ENCODE data around the gene MGA.
"Not testable (repeated sequence)": the region's sequence is repeated elsewhere in the genome, so short reads cannot be mapped to it uniquely, and the experiment has no call there.

MGA gene

DNA sequence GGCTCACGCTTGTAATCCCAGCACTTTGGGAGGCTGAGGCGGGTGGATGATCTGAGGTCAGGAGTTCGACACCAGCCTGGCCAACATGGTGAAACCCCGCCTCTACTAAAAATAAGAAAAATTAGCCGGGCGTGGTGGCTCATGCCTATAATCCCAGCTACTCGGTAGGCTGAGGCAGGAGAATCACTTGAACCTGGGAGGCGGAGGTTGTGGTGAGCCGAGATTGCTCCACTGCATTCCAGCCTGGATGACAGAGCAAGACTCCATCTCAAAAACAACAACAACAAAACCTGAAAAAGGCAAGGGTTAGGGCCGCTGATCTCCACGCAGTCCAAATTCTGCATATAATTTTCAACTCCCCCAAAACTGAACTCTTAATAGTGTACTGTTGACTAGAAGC lies 67.9 kb downstream of the MGA start:
- not testable (repeated sequence) for DNase-seq

DNA sequence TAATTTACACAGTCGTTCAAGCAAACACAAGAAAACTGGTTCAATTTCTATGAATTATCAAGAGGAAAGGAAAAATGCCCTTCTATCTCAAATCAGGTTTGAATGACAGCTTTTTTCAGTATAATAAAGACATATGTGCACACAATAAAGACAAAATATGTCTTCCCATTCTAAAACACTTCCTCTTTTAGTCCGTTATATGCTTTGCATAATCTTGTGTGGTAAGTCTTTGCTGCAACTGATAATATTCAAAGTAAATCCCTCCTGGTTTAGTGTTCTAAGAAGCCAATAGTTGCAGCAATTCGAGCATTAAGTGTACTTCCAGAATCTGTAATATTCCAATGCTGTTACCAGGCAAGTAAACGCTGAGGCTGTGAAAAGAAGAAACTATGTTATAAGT lies 70.3 kb downstream of the MGA start:
- DNase-seq, result no peak

DNA sequence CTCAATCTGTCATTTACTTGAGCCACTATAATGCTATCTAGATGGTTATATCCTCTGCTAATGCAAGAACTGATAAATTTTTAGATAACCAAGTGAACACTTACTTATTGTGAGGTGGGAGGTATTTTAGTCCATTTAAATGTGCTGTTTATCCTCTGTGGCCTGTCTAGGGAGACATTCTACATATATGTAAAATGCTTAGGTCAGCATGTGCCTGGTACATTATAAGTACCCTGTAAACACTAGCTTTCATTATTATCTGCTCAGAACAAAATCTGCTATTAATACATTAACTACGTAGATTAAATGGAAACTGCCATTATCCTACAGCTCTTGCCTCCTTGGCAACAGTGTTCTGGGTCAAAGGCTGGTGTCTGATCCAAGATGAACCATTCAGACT lies 72.3 kb downstream of the MGA start:
- DNase-seq, result no peak

DNA sequence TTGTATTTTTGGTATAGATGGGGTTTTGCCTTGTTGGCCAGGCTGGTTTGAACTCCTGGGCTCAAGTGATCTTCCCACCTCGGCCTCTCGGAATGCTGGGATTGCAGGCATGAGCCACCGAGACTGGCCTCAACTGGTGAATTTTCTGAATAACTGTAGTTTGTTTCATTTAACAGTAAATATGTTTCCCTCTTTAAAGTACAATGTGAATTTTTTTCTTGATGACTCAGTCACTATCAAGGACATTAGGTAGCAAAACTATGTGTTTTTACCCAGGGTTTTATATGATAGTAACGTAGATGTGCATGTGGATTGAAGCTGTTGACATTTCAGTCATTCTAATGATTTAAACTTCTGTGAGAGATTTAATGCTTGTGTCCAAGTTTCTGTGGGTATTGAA lies 73.9 kb downstream of the MGA start:
- no peak for DNase-seq

DNA sequence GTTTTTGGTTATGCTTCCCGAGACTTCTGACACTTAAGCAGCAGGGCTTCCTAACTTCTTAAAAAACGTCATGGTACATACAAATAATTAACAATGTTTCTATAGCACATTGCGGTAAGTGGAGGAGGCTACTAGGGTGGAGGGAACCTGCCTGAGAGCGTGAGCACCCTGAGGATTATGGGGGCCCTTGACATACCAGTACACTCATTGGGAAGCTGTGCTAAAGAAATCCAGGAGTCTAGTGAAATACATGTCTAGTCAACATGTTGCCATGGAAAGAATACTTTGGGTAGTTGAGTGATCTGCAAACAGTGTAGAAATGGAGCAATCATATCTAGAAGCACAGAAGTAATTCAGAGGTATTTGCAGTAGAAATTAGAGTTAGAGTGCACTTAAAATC lies 74.8 kb downstream of the MGA start:
- no peak for DNase-seq

DNA sequence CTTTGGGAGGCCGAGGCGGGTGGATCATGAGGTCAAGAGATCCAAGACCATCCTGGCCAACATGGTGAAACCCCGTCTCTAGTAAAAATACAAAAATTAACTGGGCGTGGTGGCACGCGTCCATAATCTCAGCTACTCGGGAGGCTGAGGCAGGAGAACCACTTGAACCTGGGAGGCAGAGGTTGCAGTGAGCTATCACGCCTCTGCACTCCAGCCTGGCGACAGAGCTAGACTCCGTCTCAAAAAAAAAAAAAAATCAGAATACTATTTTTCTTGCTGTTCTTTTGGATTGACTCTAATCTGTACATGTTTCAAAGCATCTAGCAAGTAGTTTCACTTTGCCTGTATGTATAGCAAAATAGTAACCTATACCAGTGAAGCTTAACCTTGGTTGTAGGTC lies 75.3 kb downstream of the MGA start:
- not testable (repeated sequence) for DNase-seq

DNA sequence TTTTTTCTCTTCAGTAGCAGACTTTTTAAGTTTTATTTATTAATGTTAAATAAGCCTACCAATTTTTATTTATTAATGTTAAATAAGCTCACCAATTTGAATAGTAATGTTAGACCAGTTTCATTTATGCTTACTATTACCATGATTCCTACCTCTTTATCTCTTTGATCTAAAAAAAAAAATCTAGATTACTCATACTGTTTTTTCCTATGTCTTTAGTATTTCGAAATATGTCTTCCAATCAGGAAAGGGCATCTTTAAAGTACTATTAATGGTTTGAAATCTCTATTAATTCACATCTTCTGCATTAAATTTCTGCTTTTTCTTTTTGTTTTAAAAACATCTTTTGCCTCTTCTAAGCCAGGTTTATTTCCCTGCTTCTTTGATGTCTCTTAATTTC lies 86.6 kb downstream of the MGA start:
- no peak for DNase-seq

DNA sequence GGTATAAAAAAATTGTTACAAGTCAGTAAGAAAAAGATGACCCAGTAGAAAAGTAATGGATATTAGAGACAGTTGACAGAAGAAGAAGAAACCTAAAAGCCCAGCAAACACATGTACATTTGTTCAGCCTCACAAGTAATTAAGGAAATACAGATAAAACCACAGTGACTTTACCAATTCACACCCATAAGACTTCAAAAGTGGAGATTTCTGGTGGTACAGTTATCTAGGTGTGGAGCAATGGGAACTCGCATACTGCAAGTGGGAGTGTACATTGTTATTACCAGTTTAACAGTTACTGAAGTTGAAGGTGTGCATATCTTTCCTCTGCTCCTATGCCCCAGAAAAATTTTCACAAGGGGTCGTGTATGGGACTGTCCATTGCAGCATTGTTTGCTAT lies 96.0 kb downstream of the MGA start:
- DNase-seq, result no peak

DNA sequence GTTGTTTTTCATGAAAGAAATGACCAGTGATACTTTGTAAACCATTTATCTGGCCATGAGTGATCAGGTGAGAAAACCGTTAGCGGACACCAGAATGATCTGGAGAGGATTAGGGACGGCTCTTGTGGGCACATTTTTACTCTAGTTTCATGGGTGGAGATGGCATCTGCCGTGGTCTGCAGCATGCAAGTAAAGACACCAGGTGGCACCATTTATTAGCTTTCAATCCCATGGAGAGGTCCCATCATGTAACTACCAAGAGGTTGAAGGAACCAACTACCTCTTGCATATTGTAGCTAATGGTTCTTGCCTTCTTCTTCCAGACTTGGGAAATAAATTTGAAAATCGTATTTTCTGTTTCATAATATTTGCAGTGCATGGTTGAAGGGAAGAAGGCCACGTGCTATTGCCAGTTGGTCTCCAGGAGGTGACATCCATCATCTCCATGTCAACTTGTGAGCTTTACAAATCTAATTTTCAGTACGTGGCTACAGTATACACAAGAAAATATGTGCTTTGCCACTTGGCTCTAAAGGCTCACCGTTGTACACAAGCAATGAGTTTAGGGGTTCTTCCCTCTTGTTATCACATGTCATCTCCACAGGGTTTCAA lies 112.6 kb downstream of the MGA start:
- DNase-seq, result peak; percentile 27

DNA sequence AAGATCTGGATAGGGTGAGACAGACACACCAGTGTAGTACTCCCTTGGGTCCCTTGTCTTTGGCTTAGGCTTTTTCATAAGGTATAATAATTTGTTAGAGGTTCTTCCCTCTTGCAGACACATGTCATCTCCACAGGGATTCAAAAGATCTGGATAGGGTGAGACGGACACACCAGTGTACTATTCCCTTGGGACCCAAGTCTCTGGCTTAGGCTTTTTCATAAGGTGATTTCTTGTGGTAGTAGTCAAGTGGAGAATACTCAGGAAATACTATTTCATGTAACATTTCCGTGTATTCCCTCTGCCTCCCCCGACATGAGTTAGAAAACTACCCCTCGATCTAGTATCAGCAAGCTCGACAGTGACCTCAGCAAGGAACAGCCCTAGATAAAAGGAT lies 113.1 kb downstream of the MGA start:
- DNase-seq, result no peak

DNA sequence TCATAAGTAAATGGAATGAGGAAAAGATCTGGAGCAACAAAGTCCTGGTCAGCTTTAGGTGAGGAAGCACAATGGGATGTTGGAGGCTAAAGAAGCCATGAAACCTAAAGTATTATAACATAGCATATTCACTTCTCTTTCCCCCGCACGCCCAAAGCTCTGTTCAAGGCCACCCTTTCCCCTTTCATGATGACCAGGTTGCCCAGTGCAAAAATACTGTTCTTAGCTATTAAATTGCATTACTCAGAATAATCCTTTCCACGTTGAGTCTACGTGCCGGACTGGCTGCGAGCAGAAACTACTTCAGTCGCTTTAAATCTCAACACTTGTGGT lies 113.5 kb downstream of the MGA start:
- no peak for DNase-seq

DNA sequence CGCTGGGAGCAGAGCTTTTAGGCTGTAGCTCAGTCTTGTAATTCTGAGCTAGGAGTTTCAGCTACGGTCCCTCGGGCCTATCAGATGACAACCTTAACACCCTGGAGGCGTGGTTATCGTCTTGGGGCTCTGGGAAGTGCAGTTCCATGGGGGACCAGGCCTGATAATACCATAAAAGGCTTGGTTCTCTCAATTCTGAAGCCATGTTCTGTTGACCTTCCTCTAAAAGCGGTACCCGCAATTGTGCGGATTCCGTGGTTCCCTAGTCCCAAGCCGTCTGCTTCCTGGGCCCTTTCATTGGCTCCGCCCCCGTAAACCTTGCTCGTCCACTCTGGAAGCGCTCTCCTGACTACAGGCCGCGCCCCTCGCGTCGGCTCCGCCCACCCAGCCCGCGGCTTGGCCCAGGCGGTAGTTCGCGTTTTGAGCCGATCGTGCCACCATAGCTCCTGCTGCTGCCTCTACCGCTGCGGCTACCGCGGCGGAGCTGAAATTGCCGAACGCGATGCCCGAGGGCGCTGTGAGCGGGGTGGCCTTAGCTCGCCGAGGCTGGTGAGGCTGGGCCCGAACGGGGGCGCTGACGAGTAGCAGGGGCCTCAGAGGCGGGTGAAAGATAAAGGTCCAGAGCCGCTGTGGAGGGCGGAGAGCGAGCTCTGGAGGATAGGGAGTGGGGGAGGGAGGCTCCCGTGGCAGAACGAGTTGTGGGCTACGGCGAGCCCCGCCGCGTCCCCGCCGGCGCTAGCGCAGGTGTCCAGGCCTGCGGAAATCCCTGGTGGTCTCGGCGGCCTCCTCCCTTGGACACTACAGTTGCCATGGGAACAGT lies 114.1 kb downstream of the MGA start, which contains the start of gene MAPKBP1:
TSS of gene MAPKBP1 (plus strand) at position 423 of the 820 bp plus-strand sequence. CDS start 792 bp downstream, outside the sequence.
- DNase-seq, result peak; percentile 95

DNA sequence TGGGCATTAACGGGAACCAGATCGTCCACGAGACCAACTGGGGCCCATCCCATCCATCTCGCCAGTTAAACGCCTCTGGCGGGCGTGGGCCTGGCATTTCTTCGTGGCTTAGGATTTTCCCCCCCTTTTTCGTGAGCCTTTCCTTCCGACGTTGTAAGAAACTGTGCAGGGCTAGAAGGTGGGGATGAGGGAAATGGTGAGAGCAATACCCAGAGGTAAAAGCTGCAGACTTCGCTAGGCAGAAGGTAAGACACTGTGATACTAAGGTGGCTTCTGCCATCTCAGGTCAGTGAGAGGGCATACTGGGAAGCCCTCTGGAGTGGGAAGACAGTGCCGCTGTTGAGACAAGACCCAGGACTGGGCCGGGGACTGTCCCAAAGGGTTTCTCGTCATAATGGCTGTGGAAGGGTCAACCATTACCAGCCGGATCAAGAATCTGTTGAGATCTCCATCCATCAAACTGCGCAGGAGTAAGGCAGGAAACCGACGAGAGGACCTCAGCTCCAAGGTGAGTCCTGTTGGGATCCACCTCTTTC lies 114.7 kb downstream of the MGA start:
- DNase-seq, result no peak

DNA sequence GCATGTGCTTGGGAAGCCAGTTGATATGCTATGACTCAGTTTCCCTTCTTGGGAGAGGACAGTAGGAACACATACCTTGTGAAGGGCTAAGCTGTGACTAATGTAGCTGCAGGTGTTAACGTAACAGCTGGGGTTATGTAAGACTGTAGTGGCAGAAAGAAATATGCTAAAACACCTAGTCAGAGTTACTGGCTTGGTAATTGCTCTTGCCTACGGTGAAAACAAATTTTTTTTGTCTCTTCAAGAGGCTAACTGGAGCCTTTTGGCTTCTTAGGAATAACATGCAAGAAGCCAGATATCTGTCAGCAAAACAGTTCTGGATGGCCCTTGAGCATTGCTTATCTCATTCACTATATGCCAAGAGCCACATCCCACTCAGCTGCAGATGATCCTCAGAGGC lies 115.4 kb downstream of the MGA start:
- DNase-seq, result no peak

DNA sequence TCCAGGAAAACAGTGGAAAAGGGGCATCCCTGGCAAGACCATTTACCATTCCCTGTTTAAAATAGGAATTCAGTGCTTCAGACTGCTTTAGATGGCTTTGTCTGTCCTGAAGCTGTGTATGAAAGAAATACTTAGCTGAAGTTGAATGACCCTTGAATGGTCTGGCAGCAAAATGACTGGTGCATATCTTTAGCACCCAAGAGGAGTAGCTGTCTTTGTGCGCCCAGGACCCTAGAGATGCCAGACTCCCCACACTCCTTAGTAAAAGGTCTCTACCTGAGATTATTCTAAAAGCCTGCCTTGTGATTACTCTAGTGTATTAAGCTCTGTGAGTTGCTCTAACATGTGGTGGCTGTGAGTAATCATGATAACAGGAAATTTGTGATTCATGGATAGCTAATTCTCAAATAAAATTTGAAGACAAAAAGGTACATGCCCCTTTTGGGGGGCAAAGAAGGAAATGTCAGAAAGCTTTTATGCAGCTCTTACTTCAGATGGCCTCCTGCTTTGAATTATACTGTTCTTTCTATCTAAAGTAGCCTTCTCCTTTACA lies 117.3 kb downstream of the MGA start:
- no peak for DNase-seq

DNA sequence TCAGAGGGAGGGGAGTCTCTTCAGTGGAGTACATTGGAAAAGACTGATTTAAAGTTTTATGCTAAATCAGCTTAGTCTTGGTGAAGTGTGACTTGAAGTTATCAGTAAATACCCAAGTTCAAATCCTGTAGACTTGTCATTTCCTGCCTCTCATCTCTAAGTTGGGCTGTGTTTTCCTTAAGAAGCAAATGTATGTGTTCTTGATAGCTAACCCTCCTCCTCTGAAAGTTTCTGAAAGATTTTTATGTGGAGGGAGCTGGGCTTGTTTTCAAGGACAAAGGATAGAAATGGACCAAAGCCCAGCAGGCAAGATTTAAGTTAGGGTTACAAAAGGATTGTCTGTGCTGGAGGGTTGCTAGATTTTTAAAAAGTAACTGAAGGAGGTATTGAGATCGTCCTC lies 118.3 kb downstream of the MGA start:
- DNase-seq, result no peak

DNA sequence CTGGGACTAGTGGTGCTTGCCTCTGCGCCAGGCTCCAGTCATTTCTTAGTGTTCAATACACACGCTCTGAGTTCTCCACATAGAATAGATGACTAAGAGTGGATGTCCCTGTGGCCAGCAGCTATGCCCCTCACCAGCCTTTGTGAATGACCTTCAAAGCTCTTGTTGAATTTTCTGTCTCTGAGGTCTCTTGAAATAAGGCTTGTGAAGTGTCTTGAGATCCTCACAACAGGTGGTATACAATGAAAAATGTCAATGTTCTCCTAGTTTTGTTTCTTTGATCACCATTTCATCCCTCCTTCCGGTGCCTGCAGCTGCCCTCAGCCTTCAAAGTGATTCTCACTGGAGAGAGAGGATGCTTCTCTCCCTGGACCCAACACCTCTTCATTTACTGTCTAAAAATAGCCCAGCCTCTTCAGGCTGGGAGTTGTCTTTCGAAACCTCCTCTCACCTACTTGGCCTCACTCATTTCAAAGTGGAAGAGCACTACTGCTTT lies 119.5 kb downstream of the MGA start:
- DNase-seq, result no peak

DNA sequence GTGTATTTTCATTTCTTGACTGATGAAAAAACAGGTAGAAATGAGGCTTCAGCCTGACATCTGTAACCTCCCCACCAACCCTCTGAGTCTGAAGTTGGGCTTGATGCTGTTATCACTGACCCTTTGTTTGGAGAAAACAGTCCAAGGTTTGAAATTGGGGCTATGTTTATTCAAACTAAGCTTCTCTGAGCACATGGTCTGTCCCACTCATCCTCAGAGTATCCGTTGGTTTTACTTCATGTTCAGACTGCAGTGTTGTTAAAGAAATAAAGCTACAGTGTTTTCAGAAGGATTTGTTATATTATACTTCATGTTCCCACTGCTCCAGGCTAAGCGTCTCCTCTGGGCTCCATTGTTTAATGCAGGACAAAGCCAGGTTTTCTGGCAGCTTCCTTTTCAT lies 120.1 kb downstream of the MGA start:
- DNase-seq, result no peak

DNA sequence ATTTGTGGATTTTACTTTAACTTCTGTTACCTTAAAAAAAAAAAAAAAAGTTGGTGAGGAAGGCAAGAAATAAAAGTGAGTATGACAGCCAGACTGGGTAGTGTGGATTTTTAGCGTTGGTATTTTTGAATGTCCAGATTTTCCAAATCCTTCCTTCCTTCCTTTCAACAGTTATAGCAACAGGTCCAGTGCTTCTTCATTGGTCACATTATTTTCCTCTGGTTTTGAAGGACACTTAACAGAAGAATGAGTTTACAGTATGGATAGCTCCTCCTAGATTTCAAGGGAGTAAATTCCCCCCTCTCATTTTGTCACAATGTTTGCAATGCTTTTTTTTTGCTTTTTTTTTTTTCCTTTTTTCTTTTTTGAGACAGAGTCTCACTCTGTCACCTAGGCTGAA lies 120.5 kb downstream of the MGA start:
- DNase-seq, result no peak

DNA sequence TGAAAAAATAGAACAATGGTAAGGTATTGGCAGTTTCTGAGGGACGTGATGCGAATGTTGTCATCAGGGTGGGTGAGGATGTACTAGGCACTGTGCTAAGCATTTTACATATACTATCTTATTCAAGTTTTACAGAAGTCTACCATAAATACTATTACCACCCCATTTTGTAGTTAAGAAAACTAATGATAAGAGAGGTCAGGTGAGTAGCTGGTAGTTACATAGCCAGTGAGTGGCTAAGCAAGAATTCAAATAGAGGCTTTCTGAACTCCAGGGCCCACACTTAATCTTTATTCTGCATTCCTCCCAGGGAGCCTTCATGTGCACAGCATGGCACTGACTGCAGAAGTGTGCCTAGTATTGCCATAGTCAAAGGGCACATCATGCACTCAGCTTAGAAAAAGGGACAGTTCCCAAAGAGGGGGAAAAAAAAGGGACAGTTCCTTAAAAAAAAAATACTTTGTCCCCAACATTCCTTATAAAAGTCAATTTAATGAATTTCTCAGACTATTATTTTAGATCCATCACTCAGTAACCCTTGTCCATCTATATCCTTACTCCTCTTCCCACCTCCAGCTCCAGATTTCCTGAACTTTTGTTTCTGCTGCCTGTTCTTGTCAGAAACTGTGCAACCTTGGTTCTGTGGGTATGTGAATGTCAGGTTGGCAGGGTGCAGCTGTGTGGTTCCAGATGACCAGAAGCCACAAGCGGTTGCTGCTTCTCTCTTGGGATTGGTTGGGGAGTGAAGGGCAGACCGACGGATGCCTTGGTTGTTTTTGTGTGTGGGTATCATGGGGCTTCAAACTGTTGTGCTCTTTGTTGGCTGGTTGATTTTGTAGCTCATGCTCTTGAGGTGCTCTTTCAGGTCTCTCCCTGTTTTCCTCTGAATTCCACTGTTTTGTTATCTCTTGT lies 122.4 kb downstream of the MGA start:
- DNase-seq, result no peak

DNA sequence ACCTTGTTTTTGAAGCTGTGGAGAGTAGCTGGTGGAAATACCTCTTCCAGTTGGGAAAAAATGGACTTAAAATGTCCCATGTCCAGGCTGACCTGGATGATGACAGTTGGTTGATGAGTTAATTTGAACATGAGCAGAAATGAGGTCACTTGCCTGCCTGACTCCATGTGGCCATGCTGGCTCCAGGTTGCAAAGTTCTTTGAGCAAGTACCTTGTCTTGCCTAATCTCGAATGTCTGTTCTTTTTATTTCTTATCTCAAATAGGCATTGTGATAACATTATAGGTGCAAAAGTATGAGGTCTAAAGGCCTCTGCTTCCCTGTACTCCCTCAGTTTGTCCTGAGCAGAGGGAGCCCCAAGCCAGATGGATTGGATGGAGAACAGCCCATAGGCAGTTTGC lies 123.1 kb downstream of the MGA start:
- DNase-seq, result no peak

DNA sequence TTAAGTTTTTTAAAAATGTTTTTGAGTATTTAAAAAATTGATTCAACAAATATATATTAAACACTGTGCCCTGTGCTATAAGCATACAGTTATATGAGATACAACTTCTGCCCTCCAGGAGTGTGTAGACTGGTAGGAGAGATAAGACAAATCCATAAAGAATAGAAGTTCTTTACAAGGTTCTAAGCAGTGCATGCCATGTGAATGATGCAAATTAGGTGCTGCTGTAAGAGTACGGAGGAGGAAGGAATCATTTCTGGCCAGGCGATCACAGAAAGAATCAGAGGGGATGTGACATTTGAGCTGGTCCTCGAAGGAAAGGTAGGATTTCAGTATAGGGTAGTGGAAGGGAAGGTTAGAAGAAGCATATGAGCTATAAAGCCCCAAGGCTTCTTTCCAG lies 128.1 kb downstream of the MGA start:
- no peak for DNase-seq

DNA sequence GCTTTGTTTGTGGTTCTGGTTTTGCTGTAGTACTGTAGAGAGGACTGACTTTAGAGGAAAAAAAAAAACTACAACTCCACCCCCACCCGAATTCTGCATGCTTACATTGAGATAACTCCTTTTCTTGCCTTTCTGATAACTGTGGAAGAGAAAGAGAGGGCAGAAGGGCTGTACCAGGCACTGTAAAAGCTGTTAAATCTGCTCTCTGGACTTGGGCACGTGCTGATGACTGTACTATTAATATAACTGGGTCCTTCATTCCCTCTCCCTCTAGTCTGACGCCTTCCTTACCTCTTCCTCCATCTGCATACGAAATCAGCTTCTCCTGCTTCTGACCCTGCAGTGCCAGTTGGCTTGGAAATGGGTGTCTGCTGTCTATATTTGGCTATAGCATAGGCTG lies 129.0 kb downstream of the MGA start:
- DNase-seq, result no peak
